HG03442 (cell line): ENCODE measurements around the gene TRIM66.

Experiments used
- ATAC-seq: cut with Tn5 transposase; IDR thresholded peaks from one replicate; pipeline ENCODE4 v1.9.1; 2021; ENCODE audit warnings: mild to moderate bottlenecking, moderate library complexity; ENCODE audit not compliant: unreplicated experiment

TRIM66 gene

GRCh38 chr11:8682303-8683114, at the start of gene TRIM66, which contains the start of gene RPL27A:
Gene TRIM66, minus strand, starts transcription at chr11:8682665. Its CDS starts 10,391 bp downstream, at chr11:8672274.
Gene RPL27A, plus strand, starts transcription at chr11:8682792. Its CDS starts 22 bp downstream, at chr11:8682814.
- ATAC-seq, result peak; percentile 95

- ATAC-seq, result peak; percentile 28
Measured at GRCh38 chr11:8731647-8732323, 49.3 kb upstream of the TRIM66 start.

GRCh38 chr11:8730697-8731020, 48.2 kb upstream of the TRIM66 start:
- no peak for ATAC-seq

GRCh38 chr11:8729837-8730696, 47.6 kb upstream of the TRIM66 start:
- no peak for ATAC-seq

GRCh38 chr11:8729067-8729466, 46.6 kb upstream of the TRIM66 start:
- no peak for ATAC-seq

- ATAC-seq, result no peak
Measured at GRCh38 chr11:8728563-8728962, 46.1 kb upstream of the TRIM66 start.

GRCh38 chr11:8726395-8726794, 43.9 kb upstream of the TRIM66 start:
- ATAC-seq, result no peak

GRCh38 chr11:8724682-8725081, 42.2 kb upstream of the TRIM66 start:
- no peak for ATAC-seq

GRCh38 chr11:8723711-8724110, 41.2 kb upstream of the TRIM66 start:
- no peak for ATAC-seq

- ATAC-seq, result no peak
Measured at GRCh38 chr11:8722809-8723208, 40.3 kb upstream of the TRIM66 start.

GRCh38 chr11:8721609-8722500, 39.4 kb upstream of the TRIM66 start:
- ATAC-seq, result no peak

- ATAC-seq, result no peak
Measured at GRCh38 chr11:8720868-8721608, 38.6 kb upstream of the TRIM66 start.

- ATAC-seq, result no peak
Measured at GRCh38 chr11:8720352-8720751, 37.9 kb upstream of the TRIM66 start.

GRCh38 chr11:8719721-8720120, 37.3 kb upstream of the TRIM66 start:
- no peak for ATAC-seq

- no peak for ATAC-seq
Measured at GRCh38 chr11:8719211-8719649, 36.8 kb upstream of the TRIM66 start.

- peak; percentile 55 for ATAC-seq
Measured at GRCh38 chr11:8717876-8718753, 35.6 kb upstream of the TRIM66 start.

- no peak for ATAC-seq
Measured at GRCh38 chr11:8717544-8717875, 35.0 kb upstream of the TRIM66 start.

- no peak for ATAC-seq
Measured at GRCh38 chr11:8715501-8715900, 33.0 kb upstream of the TRIM66 start.
